GM10248 (cell line): Measurements from ENCODE around the gene ARIH2.

Experiments used
- CTCF ChIA-PET: fragments of 300-600 bp; sonication (Branson Sonifier 250); formaldehyde crosslinking; extraction: SDS; loops from one replicate; lab custom pipeline; 2021; ENCODE audit warnings: antibody characterized with exemption; lab: Yijun Ruan, JAX
- POLR2A ChIA-PET: fragments of 350-650 bp; sonication (Branson Sonifier 250); formaldehyde crosslinking; extraction: SDS; loops from one replicate; lab custom pipeline; 2020; ENCODE audit warnings: antibody characterized with exemption; lab: Yijun Ruan, JAX
- DNase-seq: peaks from one replicate; pipeline ENCODE4 v3.0.0; 2012; ENCODE audit errors: extremely low spot score
- CTCF ChIP-seq: IDR thresholded peaks from 2 replicates; pipeline ENCODE4 v1.5.1; 2012; ENCODE audit warnings: mild to moderate bottlenecking, low read depth; ENCODE audit errors: extremely low read depth, missing control alignments, control extremely low read depth

ARIH2 gene

GRCh38 chr3:48926425-48927392, 8.1 kb downstream of the ARIH2 start:
- POLR2A ChIA-PET = interaction anchor here (0.6 to 2.2 kb wide), 3 partner anchors 8 to 172 kb away, joined by 4 to 6 read pairs (median 4); partner anchors contain the start of gene ARIH2
- TF ChIP-seq CTCF = no peak
- CTCF ChIA-PET = interaction anchor here (1.0 to 5.0 kb wide), 3 partner anchors 8 to 20 kb away, joined by 3 to 27 read pairs (median 4); partner anchors contain the start of gene ARIH2
- DNase-seq = no peak

- DNase-seq = no peak
- no peak for TF ChIP-seq CTCF
- ChIA-PET POLR2A (interaction anchor here (0.6 to 2.2 kb wide), 3 partner anchors 9 to 36 kb away, joined by 5 to 6 read pairs (median 5); partner anchors contain the start of gene ARIH2), CTCF (interaction anchor here (0.7 to 5.0 kb wide), 7 partner anchors 9 to 242 kb away, joined by 3 to 27 read pairs (median 4); partner anchors contain the start of gene ARIH2)
Measured at GRCh38 chr3:48927928-48928327, 9.3 kb downstream of the ARIH2 start.

- ChIA-PET CTCF (interaction anchor here (1.2 to 5.0 kb wide), 5 partner anchors 10 to 242 kb away, joined by 3 to 27 read pairs (median 4); partner anchors contain the start of gene ARIH2), POLR2A (interaction anchor here (0.6 to 2.2 kb wide), 3 partner anchors 10 to 36 kb away, joined by 5 to 6 read pairs (median 5); partner anchors contain the start of gene ARIH2)
- no peak for TF ChIP-seq CTCF
- no peak for DNase-seq
Measured at GRCh38 chr3:48928679-48929078, 10.0 kb downstream of the ARIH2 start.

- no peak for TF ChIP-seq CTCF
- DNase-seq = no peak
- ChIA-PET CTCF (interaction anchor here (1.0 to 5.0 kb wide), 6 partner anchors 11 to 190 kb away, joined by 3 to 27 read pairs (median 4); partner anchors contain the start of gene ARIH2), POLR2A (interaction anchor here (2.2 kb wide), 1 partner anchor 10 kb away, joined by 6 read pairs; the partner anchor contains the start of gene ARIH2)
Measured at GRCh38 chr3:48929358-48930035, 10.9 kb downstream of the ARIH2 start.

GRCh38 chr3:48930590-48930989, 11.9 kb downstream of the ARIH2 start:
- ChIA-PET CTCF (interaction anchor here (1.0 to 5.0 kb wide), 4 partner anchors 12 to 58 kb away, joined by 3 to 27 read pairs (median 6); partner anchors contain the start of gene ARIH2), POLR2A (interaction anchor here (0.5 to 0.6 kb wide), 2 partner anchors 9 to 10 kb away, joined by 5 to 12 read pairs; no protein-coding TSS in a partner anchor)
- no peak for TF ChIP-seq CTCF
- DNase-seq = no peak
